Caco-2 (cell line): ENCODE data around the gene FAM168A. TPM values are rescaled to one million over a fixed set of nuclear protein-coding genes. Genes with fewer than 3 reads are reported as not detected.

ENCODE experiments used
- BruUV-seq: library from RNA; stranded (reverse); fragments of 400-500 nt; replicated peaks from 2 replicates; lab custom pipeline; 2021; lab: Mats Ljungman, UMichigan
- CTCF ChIA-PET: fragments of 300-600 bp; sonication (Branson Sonifier 250); formaldehyde crosslinking; loops from one replicate; lab custom pipeline; 2022; ENCODE audit warnings: antibody characterized with exemption; lab: Charles Lee
- POLR2A ChIA-PET: fragments of 300-600 bp; sonication (Branson Sonifier 250); formaldehyde crosslinking; loops from one replicate; lab custom pipeline; 2022; ENCODE audit warnings: antibody characterized with exemption; lab: Charles Lee
- DNase-seq, 2 experiments: peaks; one replicate each; pipeline versions ENCODE4 v3.0.0 to v3.0.0-alpha.2; 2020 to 2022
- H3K27me3 ChIP-seq: replicated peaks from 2 replicates; pipeline ENCODE4 v1.6.0; 2011; ENCODE audit warnings: low read length; ENCODE audit not compliant: control insufficient read depth, insufficient read depth
- H3K36me3 ChIP-seq: 2 replicates; pipeline ENCODE4 v1.5.1; 2011; ENCODE audit warnings: low read length; ENCODE audit not compliant: control insufficient read depth, insufficient read depth
- H3K4me1 ChIP-seq: fragments of 250-450 bp; sonication (Bioruptor Pico); 2 replicates; pipeline ENCODE4 v1.5.1; 2020; ENCODE audit warnings: mild to moderate bottlenecking
- H3K4me3 ChIP-seq: 2 replicates; pipeline ENCODE4 v1.5.1; 2011; ENCODE audit warnings: low read depth, mild to moderate bottlenecking, control low read depth, low read length
- H3K9me3 ChIP-seq: fragments of 250-450 bp; sonication (Bioruptor Pico); 2 replicates; pipeline ENCODE4 v1.5.1; 2020; ENCODE audit warnings: mild to moderate bottlenecking, moderate library complexity
- H3K27ac Mint-ChIP-seq: one replicate; pipeline ENCODE4 v1.8.0; 2022; ENCODE audit warnings: mixed read lengths; ENCODE audit not compliant: unreplicated experiment
- H3K27me3 Mint-ChIP-seq: one replicate; pipeline ENCODE4 v1.8.0; 2022; ENCODE audit warnings: mixed read lengths; ENCODE audit not compliant: insufficient read depth, unreplicated experiment
- H3K36me3 Mint-ChIP-seq: one replicate; pipeline ENCODE4 v1.8.0; 2022; ENCODE audit warnings: mild to moderate bottlenecking, mixed read lengths; ENCODE audit not compliant: insufficient read depth, unreplicated experiment
- H3K4me1 Mint-ChIP-seq: one replicate; pipeline ENCODE4 v1.8.0; 2022; ENCODE audit warnings: low read depth, mixed read lengths; ENCODE audit not compliant: unreplicated experiment
- H3K4me3 Mint-ChIP-seq: one replicate; pipeline ENCODE4 v1.8.0; 2022; ENCODE audit warnings: mild to moderate bottlenecking, moderate library complexity, mixed read lengths; ENCODE audit not compliant: unreplicated experiment
- H3K9me3 Mint-ChIP-seq: one replicate; pipeline ENCODE4 v1.8.0; 2022; ENCODE audit warnings: mixed read lengths; ENCODE audit not compliant: unreplicated experiment
- intact Hi-C: fragments of 100-400 bp; cut with micrococcal nuclease; formaldehyde crosslinking; loops from one replicate; pipeline ENCODE4 v1.10.0; 2022; ENCODE audit not compliant: unreplicated experiment
- total RNA-seq: library from RNA; stranded (reverse); gene quantifications from 2 replicates; pipeline ENCODE4 v1.2.3, GENCODE V29; 2022
- TF ChIP-seq, protein P1 (sequence below), 2 experiments: fragments of 200-600 bp in 1 of 2; IDR thresholded peaks; 1 replicate in 1 of 2; 2 replicates in 1 of 2; pipeline versions ENCODE4 v1.5.1 to v1.8.0; 2011 to 2022; ENCODE audit warnings: antibody characterized with exemption in 1 of 2, control low read depth in 1 of 2, inconsistent platforms in 1 of 2, low read depth in 1 of 2, low read length in 1 of 2, mild to moderate bottlenecking in 1 of 2, moderate library complexity in 1 of 2; ENCODE audit not compliant: insufficient read depth in 1 of 2, severe bottlenecking in 1 of 2, unreplicated experiment in 1 of 2

The FAM168A gene
- total RNA-seq, 1 experiment from 2014 or later = 46.0 TPM

DNA sequence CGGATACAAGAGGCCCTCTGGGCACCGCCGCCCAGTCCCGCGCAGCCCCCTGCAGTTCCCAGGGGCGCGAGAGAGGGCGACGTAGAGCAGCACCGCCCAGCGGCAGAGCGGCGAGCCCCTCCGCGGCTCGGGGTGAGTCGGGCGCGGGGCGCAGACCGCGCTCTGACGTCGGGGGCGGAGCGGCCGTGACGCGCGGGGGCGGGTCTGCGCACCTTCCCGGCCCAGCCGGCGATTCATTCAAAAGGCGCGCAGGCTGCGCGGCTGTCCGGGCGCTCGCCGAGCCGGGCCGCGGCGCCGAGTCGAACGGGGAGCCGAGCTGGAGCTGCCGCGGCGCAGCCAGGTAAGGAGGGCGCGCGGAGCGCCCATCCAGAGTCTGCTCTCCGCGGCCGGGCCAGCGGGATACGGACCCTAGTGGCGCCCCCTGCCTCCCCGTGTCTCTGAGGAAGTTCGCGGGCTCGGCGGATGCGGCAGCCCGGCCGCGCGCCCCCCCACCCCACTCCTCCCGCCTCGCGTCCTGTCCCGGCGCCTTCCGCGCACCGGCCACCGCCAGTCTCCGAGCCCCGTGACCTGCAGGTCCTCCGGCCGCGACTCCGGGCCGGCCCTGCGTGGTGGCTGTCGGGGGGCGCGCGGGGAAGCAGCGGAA is 221.6 kb downstream of the FAM168A start, which contains the start of gene RELT:
Gene RELT, plus strand, starts transcription at position 240 of the 643 bp plus-strand sequence. CDS start 12,738 bp downstream, outside the sequence.
- Mint-ChIP-seq H3K4me1 (peaks cover 18% of the 10 kb centered on the region), H3K36me3 (peaks cover 24% of the 10 kb centered on the region), H3K27ac (peak within 1 kb of the TSS; percentile 37), H3K9me3 (no peaks in the 10 kb centered on the region), H3K4me3 (peak within 1 kb of the TSS; percentile 83), H3K27me3 (no peaks in the 10 kb centered on the region)
- POLR2A ChIA-PET = interaction anchor here (0.6 to 0.7 kb wide), 3 partner anchors 59 to 200 kb away, joined by 3 to 4 read pairs (median 3); no protein-coding TSS in a partner anchor
- no peaks in the 10 kb centered on the region for H3K36me3 ChIP-seq
- no peaks in the 10 kb centered on the region for H3K9me3 ChIP-seq
- CTCF ChIA-PET = interaction anchor here (1.3 to 1.8 kb wide), 3 partner anchors 16 to 27 kb away, joined by 4 to 10 read pairs (median 4); no protein-coding TSS in a partner anchor
- H3K4me1 ChIP-seq = peaks cover 11% of the 10 kb centered on the region; the same call in 1 of the 2 replicates
- intact Hi-C loops = loop anchor here (1.0 kb wide), 2 partner anchors 17 to 69 kb away; no protein-coding TSS in a partner anchor
- peak within 1 kb of the TSS; percentile 91 for H3K4me3 ChIP-seq
- TF ChIP-seq, protein P1, sequence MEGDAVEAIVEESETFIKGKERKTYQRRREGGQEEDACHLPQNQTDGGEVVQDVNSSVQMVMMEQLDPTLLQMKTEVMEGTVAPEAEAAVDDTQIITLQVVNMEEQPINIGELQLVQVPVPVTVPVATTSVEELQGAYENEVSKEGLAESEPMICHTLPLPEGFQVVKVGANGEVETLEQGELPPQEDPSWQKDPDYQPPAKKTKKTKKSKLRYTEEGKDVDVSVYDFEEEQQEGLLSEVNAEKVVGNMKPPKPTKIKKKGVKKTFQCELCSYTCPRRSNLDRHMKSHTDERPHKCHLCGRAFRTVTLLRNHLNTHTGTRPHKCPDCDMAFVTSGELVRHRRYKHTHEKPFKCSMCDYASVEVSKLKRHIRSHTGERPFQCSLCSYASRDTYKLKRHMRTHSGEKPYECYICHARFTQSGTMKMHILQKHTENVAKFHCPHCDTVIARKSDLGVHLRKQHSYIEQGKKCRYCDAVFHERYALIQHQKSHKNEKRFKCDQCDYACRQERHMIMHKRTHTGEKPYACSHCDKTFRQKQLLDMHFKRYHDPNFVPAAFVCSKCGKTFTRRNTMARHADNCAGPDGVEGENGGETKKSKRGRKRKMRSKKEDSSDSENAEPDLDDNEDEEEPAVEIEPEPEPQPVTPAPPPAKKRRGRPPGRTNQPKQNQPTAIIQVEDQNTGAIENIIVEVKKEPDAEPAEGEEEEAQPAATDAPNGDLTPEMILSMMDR (IDR thresholded peaks at IDR 0.05; ENCODE audit: insufficient read depth in 1 of 2, low read depth in 1 of 2, low read length in 1 of 2, severe bottlenecking in 1 of 2, unreplicated experiment in 1 of 2) = peak; percentile 96 to 98
- no TSS peak for BruUV-seq
- H3K27me3 ChIP-seq = no peaks in the 10 kb centered on the region
- DNase-seq = peak; percentile 92 to 99

DNA sequence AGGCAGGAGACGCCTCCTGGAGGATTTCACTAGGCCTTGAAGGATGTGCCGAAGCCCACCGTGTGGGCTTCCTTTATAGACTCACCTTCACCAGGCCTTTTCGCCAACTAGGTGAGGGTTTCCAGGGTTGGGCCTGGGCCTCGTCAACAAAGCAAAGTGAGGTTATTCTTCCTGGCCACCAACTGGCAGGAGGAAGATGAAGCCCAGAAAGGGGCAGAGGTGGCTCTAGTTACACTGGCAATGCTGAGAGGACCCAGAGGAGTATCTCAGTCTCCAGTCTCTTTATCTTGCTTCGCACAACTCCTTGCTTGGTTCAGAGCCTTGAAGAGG is 222.1 kb downstream of the FAM168A start:
- no peaks in the 10 kb centered on the region for H3K9me3 Mint-ChIP-seq
- peak overlapping the region; percentile 8 for H3K27ac Mint-ChIP-seq
- H3K36me3 Mint-ChIP-seq = peaks cover 28% of the 10 kb centered on the region
- intact Hi-C loops = loop anchor here (1.0 kb wide), 3 partner anchors 15 to 68 kb away; no protein-coding TSS in a partner anchor
- H3K4me3 Mint-ChIP-seq = peak overlapping the region; percentile 83
- no peaks in the 10 kb centered on the region for H3K27me3 ChIP-seq
- no peaks in the 10 kb centered on the region for H3K27me3 Mint-ChIP-seq
- H3K4me1 Mint-ChIP-seq = peaks cover 18% of the 10 kb centered on the region
- H3K9me3 ChIP-seq = no peaks in the 10 kb centered on the region
- no peak for DNase-seq
- ChIA-PET POLR2A (no interaction called here), CTCF (interaction anchor here (1.4 to 1.9 kb wide), 2 partner anchors 17 to 24 kb away, joined by 4 to 9 read pairs; no protein-coding TSS in a partner anchor)
- peaks cover 11% of the 10 kb centered on the region; the same call in 1 of the 2 replicates for H3K4me1 ChIP-seq
- no TSS peak for BruUV-seq
- TF ChIP-seq, protein P1 (IDR thresholded peaks at IDR 0.05; ENCODE audit: insufficient read depth in 1 of 2, low read depth in 1 of 2, low read length in 1 of 2, severe bottlenecking in 1 of 2, unreplicated experiment in 1 of 2) = no peak
- H3K4me3 ChIP-seq = peak overlapping the region; percentile 4; the same call in 1 of the 2 replicates
- no peaks in the 10 kb centered on the region for H3K36me3 ChIP-seq

DNA sequence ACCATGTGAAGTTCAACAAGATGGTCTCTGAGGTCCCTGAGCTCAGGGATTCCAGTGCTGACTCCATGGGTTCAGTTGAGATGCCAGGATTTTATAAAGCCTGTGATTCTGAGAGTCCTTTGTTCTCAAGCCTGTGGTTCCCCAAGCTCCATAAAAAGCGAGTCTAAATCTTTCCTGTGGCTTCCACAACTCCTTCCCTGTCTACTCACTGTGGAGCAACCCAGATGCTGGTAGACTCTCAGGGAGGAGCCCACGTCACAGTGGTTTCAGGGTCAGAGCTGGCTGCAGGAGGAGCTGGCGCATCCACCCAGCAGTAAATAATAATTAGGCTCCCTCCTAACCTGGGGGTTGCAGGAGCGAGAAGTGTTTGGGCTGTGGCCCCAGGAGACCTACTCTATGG is 223.8 kb downstream of the FAM168A start:
- Mint-ChIP-seq H3K27me3 (no peaks in the 10 kb centered on the region), H3K36me3 (peaks cover 42% of the 10 kb centered on the region), H3K9me3 (no peaks in the 10 kb centered on the region), H3K4me3 (no peak overlapping the region), H3K4me1 (peaks cover 13% of the 10 kb centered on the region), H3K27ac (no peak overlapping the region)
- TF ChIP-seq, protein P1 (IDR thresholded peaks at IDR 0.05; ENCODE audit: insufficient read depth in 1 of 2, low read depth in 1 of 2, low read length in 1 of 2, severe bottlenecking in 1 of 2, unreplicated experiment in 1 of 2) = no peak
- Histone ChIP-seq H3K9me3 (no peaks in the 10 kb centered on the region), H3K27me3 (no peaks in the 10 kb centered on the region), H3K36me3 (no peaks in the 10 kb centered on the region; the same call in 1 of the 2 replicates), H3K4me1 (peaks cover 11% of the 10 kb centered on the region; the same call in 1 of the 2 replicates), H3K4me3 (no peak overlapping the region)
- no TSS peak for BruUV-seq
- CTCF ChIA-PET = interaction anchor here (0.8 to 1.9 kb wide), 4 partner anchors 10 to 67 kb away, joined by 4 to 9 read pairs (median 5); no protein-coding TSS in a partner anchor
- POLR2A ChIA-PET = no interaction called here
- intact Hi-C loops = no loop called here
- DNase-seq = no peak
